Spleen (tissue), 7 donors: ENCODE results near the gene MYL9.

Experiments used
- CTCF ChIP-seq, 11 experiments: fragments of 200-600 bp in 7 of 11; fragments of 450-650 bp in 4 of 11; sonication (generic) in 4 of 11; IDR thresholded peaks in 8 of 11; conservative IDR thresholded peaks in 3 of 11; 1 replicate in 7 of 11; 2 replicates in 4 of 11; pipeline versions ENCODE4 v1.4.0 to v1.8.0; 2016 to 2021; ENCODE audit warnings: antibody characterized with exemption in 11 of 11, inconsistent platforms in 4 of 11, mild to moderate bottlenecking in 1 of 11
- POLR2A ChIP-seq, 3 donors: fragments of 450-650 bp; IDR thresholded peaks; one replicate each; pipeline ENCODE4 v1.5.1; 2017; ENCODE audit warnings: antibody characterized with exemption in 3 of 3, mild to moderate bottlenecking in 1 of 3
- POLR2AphosphoS5 ChIP-seq, 3 donors: sonication (generic); formaldehyde crosslinking; IDR thresholded peaks; one replicate each; pipeline ENCODE4 v1.5.1; 2017; ENCODE audit warnings: antibody characterized with exemption in 3 of 3
- donor health status: DM: no; HTN: no; CAD: no; lungs with moderate emphysema.
- donor health status: DM: no; HTN: no; CAD: no.
- donor health status: DM: no; HTN: no; CAD: no.

- no peak for TF ChIP-seq POLR2A (IDR thresholded peaks at IDR 0.05)
- TF ChIP-seq CTCF (IDR thresholded peaks at IDR 0.05 in 8 of 11, conservative IDR thresholded peaks at IDR 0.05 in 3 of 11), result peak in 4 of 11 experiments; percentile 19 to 28 (median 24)
- no peak for TF ChIP-seq POLR2AphosphoS5 (IDR thresholded peaks at IDR 0.05)
Observed at GRCh38 chr20:36506253-36506652, 35.1 kb upstream of the MYL9 start.
